GM13976 (cell line): ENCODE data around the gene MMP1.

Source experiments
- DNase-seq: peaks from one replicate; pipeline ENCODE4 v3.0.0; 2012; ENCODE audit warnings: low spot score
- in situ Hi-C: fragments of 300-500 bp; cut with MboI; formaldehyde crosslinking; loops from one replicate; pipeline ENCODE4 v1.12.0; 2022; ENCODE audit warnings: low sequenced_read_pairs, mixed read lengths, inconsistent platforms; ENCODE audit not compliant: unreplicated experiment
- TF ChIP-seq, protein P1 (sequence below): IDR thresholded peaks from 2 replicates; pipeline ENCODE4 v1.5.1; 2012; ENCODE audit warnings: borderline replicate concordance, mild to moderate bottlenecking; ENCODE audit not compliant: insufficient read depth; ENCODE audit errors: extremely low read depth, missing control alignments, control extremely low read depth

The MMP1 gene

DNA sequence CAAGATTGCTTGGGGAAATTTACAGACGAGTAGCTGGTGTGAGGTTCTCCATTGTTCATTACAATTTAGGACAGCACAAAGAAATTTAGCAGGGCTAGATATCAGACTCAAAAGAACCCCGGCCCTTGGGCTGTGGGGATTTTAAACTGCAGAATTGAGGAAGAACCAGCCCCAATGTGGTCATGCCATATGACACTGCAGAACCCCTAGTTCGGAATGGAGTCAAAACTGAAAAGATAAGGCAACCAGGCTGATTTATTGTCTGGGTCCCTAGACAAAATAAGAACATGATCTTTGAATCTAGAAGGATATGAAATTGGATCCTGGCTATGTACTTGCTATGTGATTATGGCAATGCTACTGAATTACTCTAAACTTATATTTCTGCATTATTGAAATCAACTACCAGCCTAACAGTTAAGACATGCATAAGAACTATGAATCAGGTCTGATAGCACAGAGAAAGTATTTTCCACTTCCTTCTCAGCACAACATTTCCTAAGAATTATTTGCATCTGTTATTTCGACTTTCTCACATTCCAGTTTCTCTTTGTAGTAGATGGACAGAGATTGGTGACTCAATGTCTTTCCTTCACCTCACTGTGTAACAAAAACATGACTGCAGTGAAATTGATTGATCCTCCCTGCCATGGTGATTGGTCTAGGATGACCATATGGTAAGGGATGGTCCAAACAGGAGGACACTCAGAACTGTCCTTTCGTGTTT lies 32.2 kb upstream of the MMP1 start:
- in situ Hi-C loops, result no loop called here
- DNase-seq, result no peak
- TF ChIP-seq, protein P1, sequence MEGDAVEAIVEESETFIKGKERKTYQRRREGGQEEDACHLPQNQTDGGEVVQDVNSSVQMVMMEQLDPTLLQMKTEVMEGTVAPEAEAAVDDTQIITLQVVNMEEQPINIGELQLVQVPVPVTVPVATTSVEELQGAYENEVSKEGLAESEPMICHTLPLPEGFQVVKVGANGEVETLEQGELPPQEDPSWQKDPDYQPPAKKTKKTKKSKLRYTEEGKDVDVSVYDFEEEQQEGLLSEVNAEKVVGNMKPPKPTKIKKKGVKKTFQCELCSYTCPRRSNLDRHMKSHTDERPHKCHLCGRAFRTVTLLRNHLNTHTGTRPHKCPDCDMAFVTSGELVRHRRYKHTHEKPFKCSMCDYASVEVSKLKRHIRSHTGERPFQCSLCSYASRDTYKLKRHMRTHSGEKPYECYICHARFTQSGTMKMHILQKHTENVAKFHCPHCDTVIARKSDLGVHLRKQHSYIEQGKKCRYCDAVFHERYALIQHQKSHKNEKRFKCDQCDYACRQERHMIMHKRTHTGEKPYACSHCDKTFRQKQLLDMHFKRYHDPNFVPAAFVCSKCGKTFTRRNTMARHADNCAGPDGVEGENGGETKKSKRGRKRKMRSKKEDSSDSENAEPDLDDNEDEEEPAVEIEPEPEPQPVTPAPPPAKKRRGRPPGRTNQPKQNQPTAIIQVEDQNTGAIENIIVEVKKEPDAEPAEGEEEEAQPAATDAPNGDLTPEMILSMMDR, result no peak

DNA sequence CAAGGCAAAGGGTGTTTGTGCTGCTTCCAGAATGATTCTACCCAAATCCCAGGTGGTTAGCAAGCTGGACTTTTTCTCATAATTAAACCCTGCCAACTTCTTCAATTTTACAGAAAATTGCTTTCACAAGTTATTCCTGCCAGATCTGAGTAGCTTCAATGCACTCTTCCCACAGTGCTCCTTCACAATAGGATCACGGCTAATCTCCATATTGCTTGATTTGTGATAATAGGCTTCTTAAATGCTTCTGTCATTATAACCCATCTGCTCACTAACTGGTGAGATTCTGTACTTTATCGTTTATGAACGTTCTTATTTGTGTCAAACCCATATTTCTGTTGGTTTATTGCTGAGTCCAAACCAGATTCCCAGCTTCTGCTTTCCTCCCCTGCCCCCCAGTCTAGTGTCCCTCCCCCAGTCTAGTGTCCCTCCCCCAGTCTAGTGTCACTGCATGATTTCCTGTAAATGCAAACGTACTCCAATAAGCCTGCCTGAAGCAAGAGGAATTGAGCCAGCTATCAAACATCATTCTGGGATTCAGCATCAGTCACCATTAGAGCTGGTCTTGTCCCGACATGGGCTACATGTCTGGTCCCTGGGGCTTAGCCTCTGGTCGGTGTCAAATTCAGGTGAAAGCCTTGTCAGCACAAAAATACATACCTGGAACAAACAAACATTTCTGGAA lies 31.5 kb upstream of the MMP1 start:
- TF ChIP-seq, protein P1, result no peak
- in situ Hi-C loops, result no loop called here
- no peak for DNase-seq

DNA sequence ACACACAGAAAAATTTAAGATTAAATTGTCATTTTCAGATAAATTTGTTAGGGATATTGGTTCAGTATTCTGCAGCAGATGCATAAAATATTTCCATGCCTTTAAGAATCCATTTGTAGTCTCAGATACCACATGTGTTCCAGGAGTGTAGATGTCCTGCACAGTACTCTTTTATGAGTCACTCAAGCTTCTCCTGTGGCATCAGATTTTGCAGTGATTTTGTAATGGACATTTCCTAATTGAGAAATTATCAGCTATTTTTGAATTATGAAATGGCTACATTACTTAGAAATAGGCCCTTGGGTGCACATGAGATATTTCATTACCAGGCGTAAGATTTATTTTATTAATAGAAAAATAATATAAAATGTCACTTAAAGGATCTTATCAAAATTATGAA lies 26.6 kb upstream of the MMP1 start:
- in situ Hi-C loops, result no loop called here
- DNase-seq, result no peak
- TF ChIP-seq, protein P1, result no peak

DNA sequence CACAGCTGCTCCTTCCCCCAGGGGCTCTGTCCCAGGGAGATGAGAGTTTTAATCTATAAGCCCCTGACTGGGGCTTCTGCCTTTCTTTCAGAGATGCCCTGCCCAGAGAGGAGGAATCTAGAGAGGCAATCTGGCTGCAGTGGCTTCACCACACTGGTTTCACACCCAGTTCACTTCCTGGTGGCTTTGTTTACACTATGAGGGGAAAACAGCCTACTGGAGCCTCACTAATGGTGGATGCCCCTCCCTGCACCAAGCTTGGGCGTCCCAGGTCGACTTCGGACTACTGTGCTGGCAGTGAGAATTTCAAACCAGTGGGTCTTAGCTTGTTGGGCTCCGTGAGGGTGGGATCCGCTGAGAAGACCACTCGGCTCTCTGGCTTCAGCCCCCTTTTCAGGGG lies 21.5 kb upstream of the MMP1 start:
- TF ChIP-seq, protein P1, result no peak
- no peak for DNase-seq
- in situ Hi-C loops, result no loop called here

DNA sequence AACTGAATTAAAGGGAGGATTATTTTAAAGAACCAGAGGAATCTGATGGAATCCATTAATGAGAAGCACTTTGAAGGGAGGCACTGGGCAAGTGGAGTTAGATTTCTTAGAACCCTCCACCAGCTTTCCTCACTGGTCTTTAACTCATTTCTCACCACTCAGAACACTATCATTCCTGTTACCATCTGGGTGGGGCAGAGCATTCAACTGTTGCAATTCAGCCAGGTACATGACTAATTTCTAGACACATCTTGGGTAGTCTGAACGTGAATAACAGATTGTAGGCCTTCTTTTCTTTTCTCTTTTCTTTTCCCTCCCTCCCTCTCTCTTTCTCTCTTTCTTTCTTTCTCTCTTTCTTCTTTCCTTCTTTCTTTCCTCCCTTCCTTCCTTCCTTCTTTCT lies 15.5 kb upstream of the MMP1 start:
- no peak for DNase-seq
- in situ Hi-C loops, result no loop called here
- TF ChIP-seq, protein P1, result no peak

DNA sequence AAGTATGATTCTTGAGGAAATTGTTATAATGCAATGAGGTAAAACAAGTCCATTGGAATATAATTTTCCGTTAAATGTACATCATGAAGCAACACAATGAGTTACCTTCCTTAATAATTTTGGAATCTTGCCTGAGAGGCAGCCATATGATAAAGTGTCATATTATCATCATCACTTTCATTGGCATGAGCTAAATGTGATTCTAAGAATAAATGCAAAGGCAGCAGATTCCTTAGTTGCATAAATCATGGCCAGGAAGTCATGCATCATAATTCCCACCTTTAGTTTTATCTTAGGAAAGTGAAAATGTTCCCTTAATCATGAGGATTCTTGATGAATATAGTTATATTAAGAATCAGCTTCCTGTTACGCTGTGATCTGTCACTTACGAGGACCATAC lies 14.2 kb upstream of the MMP1 start:
- in situ Hi-C loops, result no loop called here
- DNase-seq, result no peak
- TF ChIP-seq, protein P1, result no peak
